Ureter (tissue), 1 donor: ENCODE results near the gene EMSY. TPM values are rescaled to one million over a fixed set of nuclear protein-coding genes. Genes with fewer than 3 reads are reported as not detected.

Experiments
- DNase-seq: peaks from one replicate; pipeline ENCODE4 v3.0.0-alpha.2; 2020; ENCODE audit warnings: low spot score
- total RNA-seq: library from RNA; stranded (reverse); gene quantifications from one replicate; pipeline ENCODE4 v1.2.4, GENCODE V29; 2023
- donor health status: DM: yes; HTN: yes; CAD: no.

Gene EMSY
- total RNA-seq, 1 donor from 2014 or later = 26.9 TPM

GRCh38 chr11:76456571-76456970 is 11.8 kb downstream of the EMSY start:
- DNase-seq = no peak

DNA sequence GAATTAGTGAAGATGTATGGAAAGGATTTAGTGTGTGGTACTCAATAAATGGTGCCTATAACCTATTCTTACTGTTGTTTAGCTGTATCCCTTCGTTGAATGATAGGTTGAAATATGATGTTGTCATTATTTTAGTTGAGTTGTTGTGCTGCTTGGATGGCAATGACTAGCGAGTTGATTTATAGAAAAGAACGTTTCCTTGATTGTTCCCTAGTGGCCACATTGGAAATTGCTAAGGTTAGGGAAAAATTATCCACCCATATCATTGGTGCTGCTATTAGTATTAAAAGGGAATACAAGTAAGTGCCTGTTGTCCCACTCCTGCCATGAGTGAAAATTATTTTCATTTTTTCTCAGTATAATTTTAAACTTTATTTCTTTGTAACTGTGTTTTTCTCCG is 14.5 kb downstream of the EMSY start:
- DNase-seq = no peak

- no peak for DNase-seq
Measured at GRCh38 chr11:76459846-76460245, 15.0 kb downstream of the EMSY start.

DNA sequence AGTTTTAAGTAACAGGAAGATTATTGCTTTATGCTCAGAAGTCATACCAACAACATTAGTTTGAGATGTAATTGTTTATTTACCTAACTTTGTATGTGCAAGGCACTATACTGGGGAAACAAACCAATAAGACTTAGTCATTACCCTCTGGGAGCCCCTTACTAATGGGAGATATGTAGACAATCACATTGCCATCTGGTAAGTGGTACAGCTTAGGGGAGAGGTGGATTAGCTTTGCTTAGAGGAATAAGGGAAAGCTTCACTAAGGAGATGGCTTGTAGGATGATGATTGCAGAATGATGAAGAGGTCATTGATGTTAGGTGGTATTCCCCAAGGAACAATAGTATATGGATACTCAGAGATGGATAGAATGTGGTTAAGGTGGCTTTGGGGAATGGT is 17.5 kb downstream of the EMSY start:
- DNase-seq = no peak

DNA sequence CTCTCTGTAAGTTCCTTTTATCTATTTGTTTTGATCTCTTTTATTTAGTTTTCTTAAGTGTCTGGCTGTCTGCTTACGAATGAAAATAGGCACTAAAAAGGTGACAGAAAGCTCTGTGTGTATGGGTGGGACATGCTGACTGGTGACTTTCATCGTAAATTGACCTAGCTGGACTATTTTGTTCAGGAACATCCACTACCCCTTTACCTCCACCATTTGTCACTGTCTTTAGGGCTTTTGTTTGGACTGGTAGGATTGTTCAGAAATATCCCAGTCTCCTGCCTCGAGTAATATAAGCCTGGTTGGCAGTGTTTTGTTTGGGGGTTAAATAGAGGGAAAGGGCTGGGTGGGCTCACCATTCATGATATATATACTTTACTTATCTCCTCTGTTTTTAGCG is 20.9 kb downstream of the EMSY start:
- DNase-seq = no peak

GRCh38 chr11:76466666-76467065 is 21.8 kb downstream of the EMSY start:
- no peak for DNase-seq

DNA sequence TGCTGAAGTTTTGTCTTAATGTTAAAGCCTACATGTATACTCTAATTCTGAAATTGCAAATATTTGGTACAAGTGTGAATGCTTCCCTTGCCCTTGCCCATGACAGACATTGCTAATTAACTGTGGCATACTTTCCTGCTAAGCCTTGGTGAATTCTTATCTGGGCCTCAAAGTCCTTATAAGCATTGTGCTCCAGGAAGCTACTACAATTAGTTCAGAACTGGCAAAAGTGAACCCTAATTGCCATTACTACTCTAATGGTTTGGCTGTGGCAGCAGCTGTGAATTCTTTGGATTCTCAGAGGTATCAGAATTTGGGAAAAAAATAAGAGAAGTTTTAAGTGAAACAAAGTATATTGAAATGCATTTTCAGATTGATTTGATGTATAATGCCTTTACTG is 24.3 kb downstream of the EMSY start:
- no peak for DNase-seq

DNA sequence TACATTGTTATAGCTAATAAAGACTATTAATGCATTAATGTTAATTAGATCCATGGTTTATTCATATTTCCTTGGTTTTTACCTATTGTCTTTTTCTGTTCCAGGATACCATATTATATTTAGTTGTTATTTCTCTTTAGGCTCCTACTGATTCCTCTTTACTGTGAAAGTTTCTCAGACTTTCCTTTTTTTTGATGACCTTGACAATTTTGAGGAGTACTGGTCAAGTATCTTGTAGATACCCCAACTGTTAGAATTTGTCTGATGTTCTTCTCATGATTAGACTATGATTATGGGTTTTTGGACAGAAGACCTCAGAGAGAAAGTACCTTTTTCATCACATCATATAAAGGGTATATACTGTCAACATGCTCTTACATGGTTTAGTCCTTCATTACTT is 26.6 kb downstream of the EMSY start:
- no peak for DNase-seq

DNA sequence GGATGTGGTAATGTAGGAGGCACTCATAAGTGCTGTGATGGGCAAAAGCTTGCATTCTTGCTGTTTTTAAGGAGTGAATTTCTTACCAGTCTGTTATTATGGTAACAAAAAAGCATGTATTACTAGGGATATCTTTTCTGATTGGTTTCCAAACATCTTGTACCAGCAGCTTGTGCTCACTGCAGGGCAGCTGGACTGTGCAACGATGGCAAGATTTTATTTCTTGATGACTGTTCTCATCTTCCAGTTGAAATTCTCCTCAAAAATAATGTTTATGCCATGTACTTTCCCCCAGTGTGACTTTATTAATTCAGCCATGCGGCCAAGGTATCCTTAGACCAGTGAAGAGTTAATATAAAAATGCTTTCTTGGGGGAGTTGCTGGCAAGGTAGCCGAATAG is 35.4 kb downstream of the EMSY start:
- no peak for DNase-seq

- DNase-seq = no peak
Measured at GRCh38 chr11:76491644-76492043, 46.8 kb downstream of the EMSY start.

- no peak for DNase-seq
Measured at GRCh38 chr11:76493040-76493439, 48.2 kb downstream of the EMSY start.

GRCh38 chr11:76493626-76494539 is 49.1 kb downstream of the EMSY start:
- DNase-seq = no peak

- no peak for DNase-seq
Measured at GRCh38 chr11:76495019-76495418, 50.2 kb downstream of the EMSY start.

- DNase-seq = no peak
Measured at GRCh38 chr11:76496174-76496573, 51.4 kb downstream of the EMSY start.

- DNase-seq = no peak
Measured at GRCh38 chr11:76501526-76502202, 56.8 kb downstream of the EMSY start.

DNA sequence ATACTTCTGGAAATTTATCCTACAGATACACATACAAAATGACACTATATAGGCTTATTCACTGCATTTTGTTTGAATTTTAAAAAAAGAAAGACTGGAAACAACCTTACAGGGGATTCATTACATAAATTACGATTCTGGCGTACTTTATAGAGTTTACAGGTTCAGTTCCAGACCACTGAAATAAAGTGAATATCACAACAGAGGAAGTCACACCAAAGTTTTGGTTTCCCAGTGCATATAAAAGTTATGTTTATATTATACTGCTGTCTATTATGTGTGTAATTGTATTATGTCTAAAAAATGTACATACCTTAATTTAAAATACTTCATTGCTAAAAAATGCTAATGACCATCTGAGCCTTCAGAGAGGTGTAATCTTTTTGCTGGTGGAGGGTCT is 62.0 kb downstream of the EMSY start:
- no peak for DNase-seq

DNA sequence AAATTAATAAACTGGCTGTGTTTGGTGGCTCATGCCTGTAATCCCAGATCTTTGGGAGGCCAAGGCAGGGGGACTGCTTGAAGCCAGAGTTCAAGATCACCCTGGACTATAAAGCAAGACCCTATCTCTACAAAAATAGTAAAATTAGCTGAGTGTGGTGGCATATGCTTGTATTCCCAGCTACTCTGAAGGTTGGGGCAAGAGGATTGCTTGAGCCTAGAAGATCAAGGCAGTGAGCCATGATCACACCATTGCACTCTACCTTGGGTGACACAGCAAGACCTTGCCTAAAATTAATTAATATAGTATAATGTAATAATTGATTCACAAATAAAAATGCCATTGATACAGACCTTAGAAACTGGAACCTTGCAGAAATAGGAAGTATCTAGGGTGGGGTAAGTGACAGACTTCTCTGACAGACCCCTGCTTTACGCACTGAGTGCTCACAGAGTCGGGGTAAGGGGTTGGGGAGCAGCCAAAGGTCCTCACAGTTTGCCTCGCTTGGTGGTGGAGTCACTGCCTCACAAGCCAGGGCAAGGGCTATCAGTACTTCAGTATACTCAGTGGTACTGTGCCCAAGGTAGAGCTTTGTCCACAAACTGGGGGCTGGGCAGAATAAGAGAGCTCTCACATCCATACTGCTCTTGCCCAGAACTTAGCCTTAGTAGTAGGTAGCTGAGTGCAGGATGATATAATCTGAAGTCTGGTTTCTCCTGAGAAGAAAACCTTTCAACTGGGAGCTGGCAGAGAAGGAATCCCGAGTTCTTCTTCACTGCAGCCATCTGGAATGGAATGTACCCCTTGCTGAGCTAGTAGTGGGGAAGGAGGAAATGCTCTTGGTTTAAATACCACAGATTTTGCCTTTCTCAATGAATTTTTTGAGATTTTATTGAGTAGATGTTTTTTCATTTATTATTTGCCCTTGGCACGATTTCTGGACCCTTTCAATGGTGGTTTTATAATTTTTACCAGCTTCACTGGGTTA is 65.5 kb downstream of the EMSY start:
- no peak for DNase-seq

DNA sequence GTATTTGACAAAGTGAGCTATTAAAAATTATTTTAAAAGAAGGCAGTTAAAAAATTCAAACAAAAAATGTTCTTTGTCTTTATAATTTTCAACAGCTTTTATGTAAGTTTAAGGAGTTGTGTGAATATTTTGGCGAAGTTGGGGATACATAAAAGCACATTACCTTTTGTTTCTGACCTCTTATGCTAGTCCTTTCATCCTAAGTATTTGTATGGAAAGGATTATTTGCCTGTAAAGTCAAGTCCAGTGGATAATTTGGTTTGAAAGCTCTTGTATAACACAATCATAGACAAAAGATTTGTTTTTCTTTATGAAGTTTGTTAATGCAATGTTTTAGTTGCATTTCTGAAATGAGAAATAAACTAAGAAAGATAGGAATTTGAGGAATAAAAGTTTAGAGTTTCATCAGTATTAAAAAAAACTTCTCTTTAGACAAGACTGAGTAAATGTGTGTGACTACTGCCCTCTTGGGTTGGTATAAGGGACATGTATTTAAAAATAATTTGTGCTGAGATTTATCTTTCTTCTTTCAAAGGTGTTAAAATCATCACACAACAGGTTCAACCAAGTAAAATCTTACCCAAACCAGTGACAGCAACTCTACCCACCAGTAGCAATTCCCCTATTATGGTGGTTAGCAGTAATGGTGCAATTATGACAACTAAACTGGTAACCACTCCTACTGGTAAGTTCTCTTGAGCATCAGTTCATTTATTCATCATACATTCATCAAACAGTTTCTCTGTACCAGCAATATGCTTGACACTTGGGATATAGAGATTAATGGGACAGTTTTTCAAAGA is 68.2 kb downstream of the EMSY start:
- no peak for DNase-seq

DNA sequence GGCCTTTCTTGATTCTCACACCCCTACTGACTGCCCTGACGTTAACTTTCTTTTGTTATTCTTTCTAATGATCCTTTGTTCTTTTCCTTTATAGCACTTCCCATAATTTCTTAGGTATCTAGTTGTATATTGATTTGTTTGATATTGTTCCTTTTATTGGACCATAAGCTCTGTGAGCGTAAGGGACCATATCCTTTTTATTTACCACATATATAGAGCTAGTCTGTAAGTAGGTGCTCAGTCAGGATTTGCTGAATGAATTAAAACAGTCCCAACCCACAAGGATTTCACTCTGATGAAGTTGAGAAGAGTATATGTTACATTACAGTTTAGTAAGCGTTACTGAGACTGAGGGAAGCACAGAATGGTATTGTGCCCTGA is 68.8 kb downstream of the EMSY start:
- no peak for DNase-seq

- DNase-seq = no peak
Measured at GRCh38 chr11:76515494-76515893, 70.7 kb downstream of the EMSY start.

DNA sequence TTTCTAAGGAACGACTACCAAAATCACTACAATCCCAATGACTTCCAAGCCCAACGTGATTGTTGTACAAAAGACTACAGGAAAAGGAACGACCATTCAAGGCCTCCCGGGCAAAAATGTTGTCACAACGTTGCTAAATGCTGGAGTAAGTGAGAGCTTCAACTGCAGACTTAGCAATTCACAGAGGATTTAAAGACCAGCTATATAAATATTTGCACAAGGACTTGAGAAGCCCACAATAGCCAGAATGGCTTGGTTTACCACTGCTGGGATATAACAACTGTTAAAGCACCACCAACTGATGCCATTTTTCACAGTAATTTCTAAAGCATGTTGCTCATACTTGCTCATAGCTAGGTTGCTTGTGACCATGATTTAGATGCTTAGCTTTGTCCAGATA is 78.3 kb downstream of the EMSY start:
- no peak for DNase-seq
